ENCODE measurements around the gene HNRNPA1L2.
"Not testable (repeated sequence)": the region's sequence is repeated elsewhere in the genome, so short reads cannot be mapped to it uniquely, and the experiment has no call there.

GRCh38 chr13:52610158-52610557 lies 32.1 kb upstream of the HNRNPA1L2 start:
- not testable (repeated sequence) for TF ChIP-seq POLR2A (IDR thresholded peaks at IDR 0.05; ENCODE audit: low read depth, low read length); POLR2AphosphoS5 (IDR thresholded peaks at IDR 0.05; ENCODE audit: low read depth, low read length); PAX5 (IDR thresholded peaks at IDR 0.05; ENCODE audit: insufficient read depth, low read length, severe bottlenecking); TAF1 (IDR thresholded peaks at IDR 0.05; ENCODE audit: low read depth, low read length)
